ENCODE data around the gene STK36. TPM values are rescaled to one million over a fixed set of nuclear protein-coding genes. Genes with fewer than 3 reads are reported as not detected.

Gene STK36
- total and polyA plus RNA-seq, 2 donors (not counting 3 experiments of a cell fraction or from before 2014, with no cell fraction given): 40.9 to 65.2 TPM

DNA sequence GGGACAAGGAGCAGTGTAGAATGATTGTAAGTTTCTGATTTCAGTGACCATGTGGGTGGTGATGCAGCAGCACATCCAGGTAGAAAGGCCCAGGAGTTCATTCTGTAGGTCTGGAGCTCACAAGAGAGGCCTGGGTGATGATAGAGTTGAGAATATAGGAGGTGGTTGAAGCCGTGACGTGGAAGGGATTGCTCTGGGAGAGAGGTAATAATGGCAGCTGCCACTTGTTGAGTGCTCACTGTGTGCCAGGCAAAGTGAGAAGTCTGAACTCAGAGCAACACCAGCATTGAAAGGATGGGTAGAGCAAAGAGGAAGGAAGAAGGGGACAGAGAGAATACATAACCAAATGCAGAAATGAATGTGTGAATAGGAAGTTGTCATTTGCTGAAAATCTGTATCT is 42.0 kb downstream of the STK36 start:
- Histone ChIP-seq H3K9me3 (replicated peaks; ENCODE audit: control insufficient read depth, insufficient read depth, low read length) (no peaks in the 10 kb centered on the region), H3K36me3 (ENCODE audit: control insufficient read depth in 2 of 2, extremely low read depth in 1 of 2, insufficient read depth in 2 of 2, low read length in 2 of 2) (peaks cover 0 to 2% of the 10 kb centered on the region in 2 experiments), H3K4me1 (ENCODE audit: control insufficient read depth, extremely low read depth, insufficient read depth, low read length) (peaks cover 14% of the 10 kb centered on the region), H2AFZ (ENCODE audit: low read depth, low read length) (no peak overlapping the region), H3K27me3 (ENCODE audit: control insufficient read depth in 2 of 2, insufficient read depth in 2 of 2, low read length in 2 of 2) (no peaks in the 10 kb centered on the region), H3K79me2 (ENCODE audit: control insufficient read depth, insufficient read depth, low read length) (peaks cover 55% of the 10 kb centered on the region), H3K9ac (replicated peaks; ENCODE audit: extremely low read depth, insufficient read depth, low read length) (no peak overlapping the region), H3K4me3 (replicated peaks in 1 of 3; ENCODE audit: insufficient read depth in 1 of 3, low read depth in 1 of 3, low read length in 3 of 3) (no peak overlapping the region), H3K27ac (ENCODE audit: insufficient read depth, low read depth, low read length) (no peak overlapping the region), H3K4me2 (ENCODE audit: insufficient read depth, low read length) (no peak overlapping the region), H3K9me1 (replicated peaks; ENCODE audit: control insufficient read depth, extremely low read depth, insufficient read depth, low read length) (no peaks in the 10 kb centered on the region), H4K20me1 (replicated peaks; ENCODE audit: control insufficient read depth, extremely low read depth, insufficient read depth, low read length) (no peaks in the 10 kb centered on the region)
- CTCF ChIA-PET: interaction anchor here (1.0 to 2.1 kb wide), 3 partner anchors 13 to 134 kb away, joined by 4 to 7 read pairs (median 4); no protein-coding TSS in a partner anchor
- POLR2A ChIA-PET: no interaction called here
- dilution Hi-C loops (cut with MboI; ENCODE audit: extremely low pct_ligation_motif_present, low sequenced_read_pairs): no loop called here
- TF ChIP-seq EZH2 (IDR thresholded peaks at IDR 0.05; ENCODE audit: borderline replicate concordance, low read depth, low read length, severe bottlenecking) (no peak), JUN (IDR thresholded peaks at IDR 0.05; ENCODE audit: borderline replicate concordance, insufficient read depth, insufficient read length, low read depth) (no peak), MYC (IDR thresholded peaks at IDR 0.05; ENCODE audit: low read depth, low read length) (no peak), GATA2 (IDR thresholded peaks at IDR 0.05; ENCODE audit: insufficient read depth, insufficient read length, low read depth, low read length) (no peak), FOS (IDR thresholded peaks at IDR 0.05; ENCODE audit: borderline replicate concordance, insufficient read depth, low read length) (no peak), POLR2AphosphoS5 (IDR thresholded peaks at IDR 0.05; ENCODE audit: insufficient read depth, low read depth, low read length) (no peak)
- TF ChIP-seq, protein P1, sequence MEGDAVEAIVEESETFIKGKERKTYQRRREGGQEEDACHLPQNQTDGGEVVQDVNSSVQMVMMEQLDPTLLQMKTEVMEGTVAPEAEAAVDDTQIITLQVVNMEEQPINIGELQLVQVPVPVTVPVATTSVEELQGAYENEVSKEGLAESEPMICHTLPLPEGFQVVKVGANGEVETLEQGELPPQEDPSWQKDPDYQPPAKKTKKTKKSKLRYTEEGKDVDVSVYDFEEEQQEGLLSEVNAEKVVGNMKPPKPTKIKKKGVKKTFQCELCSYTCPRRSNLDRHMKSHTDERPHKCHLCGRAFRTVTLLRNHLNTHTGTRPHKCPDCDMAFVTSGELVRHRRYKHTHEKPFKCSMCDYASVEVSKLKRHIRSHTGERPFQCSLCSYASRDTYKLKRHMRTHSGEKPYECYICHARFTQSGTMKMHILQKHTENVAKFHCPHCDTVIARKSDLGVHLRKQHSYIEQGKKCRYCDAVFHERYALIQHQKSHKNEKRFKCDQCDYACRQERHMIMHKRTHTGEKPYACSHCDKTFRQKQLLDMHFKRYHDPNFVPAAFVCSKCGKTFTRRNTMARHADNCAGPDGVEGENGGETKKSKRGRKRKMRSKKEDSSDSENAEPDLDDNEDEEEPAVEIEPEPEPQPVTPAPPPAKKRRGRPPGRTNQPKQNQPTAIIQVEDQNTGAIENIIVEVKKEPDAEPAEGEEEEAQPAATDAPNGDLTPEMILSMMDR (IDR thresholded peaks at IDR 0.05; ENCODE audit: extremely low read depth in 1 of 2, insufficient read depth in 1 of 2, low read depth in 1 of 2, low read length in 2 of 2): no peak
- DNase-seq (ENCODE audit: low read depth, low spot score) (no peak), FAIRE-seq (peak; percentile 44)
- no TSS peak for BruUV-seq (replicated peaks)
- intact Hi-C loops (cut with micrococcal nuclease): no loop called here
